COLO829 (cell line): Measurements from ENCODE around the gene SENP7.
"Not testable (repeated sequence)": the region's sequence is repeated elsewhere in the genome, so short reads cannot be mapped to it uniquely, and the experiment has no call there.

ENCODE experiments used
- DNase-seq: peaks from one replicate; pipeline ENCODE4 v3.0.0; 2012; ENCODE audit warnings: low spot score

SENP7 gene

DNA sequence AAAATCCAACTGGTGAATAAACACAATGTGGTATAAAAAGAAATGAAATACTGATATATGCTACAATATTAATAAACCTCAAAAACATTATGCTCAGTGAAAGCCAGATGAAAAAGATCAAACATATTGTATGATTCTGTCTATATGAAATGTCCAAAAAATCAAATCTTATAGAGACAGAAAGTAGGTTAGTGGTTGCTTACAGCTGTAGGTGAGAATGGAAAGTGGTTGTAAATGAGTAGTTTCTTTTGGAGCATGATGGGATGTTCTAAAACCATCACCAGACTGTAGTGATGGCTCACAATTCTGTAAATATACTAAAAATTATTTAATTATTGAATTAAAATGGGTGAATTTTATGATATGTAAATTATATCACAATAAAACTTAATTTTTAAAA is 58.4 kb downstream of the SENP7 start:
- no peak for DNase-seq

DNA sequence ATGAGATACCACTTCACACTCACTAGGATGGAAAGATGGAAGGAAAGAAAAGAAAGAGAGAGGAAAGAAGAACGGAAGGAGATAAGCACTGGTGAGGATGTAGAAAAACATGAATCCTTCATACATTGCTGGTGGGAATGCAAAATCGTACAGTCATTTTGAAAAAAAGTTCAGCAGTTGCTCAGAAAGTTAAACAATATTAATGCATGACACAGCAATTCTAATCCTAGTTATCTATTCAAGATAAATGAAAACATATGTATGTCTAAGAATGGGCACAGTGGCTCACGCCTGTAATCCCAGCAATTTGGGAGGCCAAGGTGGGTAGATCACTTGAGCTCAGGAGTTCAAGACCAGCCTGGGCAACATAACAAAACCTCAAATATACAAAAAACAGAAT is 59.1 kb downstream of the SENP7 start:
- no peak for DNase-seq

DNA sequence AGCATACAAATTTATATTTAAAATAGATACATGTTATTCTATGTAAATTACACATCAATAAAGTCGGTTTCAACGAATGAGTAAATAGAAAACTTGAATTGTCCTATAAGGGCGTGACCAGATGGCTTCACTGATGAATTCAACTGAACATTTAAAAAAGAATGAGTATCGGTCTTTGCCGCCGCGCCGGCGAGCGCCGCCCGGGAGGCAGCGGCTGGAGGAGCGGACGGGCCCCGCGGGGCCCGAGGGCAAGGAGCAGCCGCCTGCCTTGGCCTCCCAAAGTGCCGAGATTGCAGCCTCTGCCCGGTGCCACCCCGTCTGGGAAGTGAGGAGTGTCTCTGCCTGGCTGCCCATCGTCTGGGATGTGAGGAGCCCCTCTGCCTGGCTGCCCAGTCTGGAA is 74.4 kb downstream of the SENP7 start:
- DNase-seq: not testable (repeated sequence)

DNA sequence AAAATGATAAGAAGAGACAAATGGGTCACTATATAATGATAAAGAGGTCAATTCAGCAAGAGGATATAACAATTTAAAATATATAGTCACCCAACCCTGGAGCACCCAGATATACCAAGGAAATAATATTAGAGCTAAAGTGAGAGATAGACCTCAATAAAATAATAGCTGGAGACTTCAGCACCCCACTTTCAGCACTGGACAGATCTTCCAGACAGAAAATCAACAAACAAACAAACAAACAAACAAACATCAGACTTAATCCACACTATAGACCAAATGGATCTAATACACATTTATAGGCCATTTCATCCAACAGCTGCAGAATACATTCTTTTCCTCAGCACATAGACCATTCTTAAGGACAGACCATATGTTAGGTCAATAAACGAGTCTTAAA is 79.4 kb downstream of the SENP7 start:
- DNase-seq: no peak

DNA sequence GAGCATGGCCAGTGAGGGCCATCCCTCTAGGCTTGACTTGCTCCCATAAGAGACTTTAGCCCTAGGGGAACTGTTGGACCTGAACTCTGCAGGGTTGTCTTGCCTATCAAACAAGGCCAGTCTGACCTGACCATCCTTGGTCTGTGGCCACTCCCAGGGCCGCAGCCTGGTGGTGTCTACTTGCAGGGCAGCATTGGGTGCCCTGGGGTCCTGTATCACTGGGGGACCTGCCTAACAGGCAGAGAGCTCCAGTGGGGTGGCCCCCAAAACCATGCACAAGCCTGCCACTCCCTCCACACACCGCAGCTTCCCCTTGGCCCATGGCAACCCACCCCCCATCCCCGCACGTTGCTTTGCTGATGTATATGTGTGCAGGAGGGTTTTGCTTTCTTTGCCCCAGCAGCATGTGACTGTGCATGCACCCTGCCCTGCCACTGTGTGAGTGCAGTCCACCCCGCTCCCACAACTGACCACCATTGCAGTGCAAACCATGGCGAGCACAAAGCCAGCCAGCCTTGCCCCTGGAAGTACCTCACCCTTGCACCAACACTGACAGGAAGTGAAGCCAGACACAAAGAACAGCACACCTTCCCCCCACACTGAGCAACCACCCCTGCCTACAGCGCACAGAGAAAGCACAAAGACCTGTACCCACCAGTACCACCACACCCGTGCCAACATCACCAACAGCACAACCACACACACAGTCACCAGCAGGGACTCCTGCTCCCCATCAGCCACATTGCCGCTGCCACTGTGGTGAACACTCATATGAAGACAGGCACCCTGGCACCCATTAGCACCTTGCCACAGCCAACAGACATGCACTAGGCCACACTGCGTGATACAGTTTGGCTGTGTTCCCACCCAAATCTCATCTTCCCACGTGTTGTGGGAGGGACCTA is 88.8 kb downstream of the SENP7 start:
- no peak for DNase-seq

DNA sequence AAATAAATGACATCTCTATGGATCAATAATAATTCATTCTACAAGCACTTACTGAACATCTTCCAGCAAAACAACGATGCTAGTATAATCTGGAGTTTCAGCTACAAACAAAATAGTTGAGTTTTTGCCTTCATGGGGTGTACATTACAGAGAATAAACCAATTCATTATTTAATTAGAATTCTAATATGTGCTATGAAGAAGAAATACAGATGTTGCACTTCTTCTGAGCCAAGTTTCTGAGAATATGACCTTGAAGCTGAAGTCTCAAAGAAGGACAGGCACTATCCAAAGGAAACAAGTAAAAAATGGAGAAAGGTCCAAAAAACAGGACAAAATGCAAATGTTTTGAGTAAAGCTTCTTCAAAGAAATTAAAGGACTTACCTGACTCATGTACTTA is 94.2 kb downstream of the SENP7 start:
- no peak for DNase-seq

DNA sequence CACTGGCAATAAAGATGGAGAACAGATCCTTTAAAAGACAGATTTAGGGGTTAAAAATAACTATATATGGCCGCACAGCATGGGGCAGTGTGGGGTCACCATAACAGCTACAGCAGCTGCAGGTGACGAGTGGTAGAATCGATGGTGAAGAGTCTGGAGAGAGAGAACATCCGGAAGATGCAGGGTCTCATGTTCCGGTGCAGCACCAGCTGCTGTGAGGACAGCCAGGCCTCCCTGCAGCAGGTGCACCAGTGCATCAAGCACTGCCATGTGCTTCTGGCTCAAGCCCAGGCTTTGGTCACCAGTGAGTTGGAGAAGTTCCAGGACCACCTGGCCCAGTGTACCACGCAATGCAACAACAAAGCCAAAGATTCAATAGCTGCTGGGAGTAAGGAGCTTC is 98.9 kb downstream of the SENP7 start:
- no peak for DNase-seq

DNA sequence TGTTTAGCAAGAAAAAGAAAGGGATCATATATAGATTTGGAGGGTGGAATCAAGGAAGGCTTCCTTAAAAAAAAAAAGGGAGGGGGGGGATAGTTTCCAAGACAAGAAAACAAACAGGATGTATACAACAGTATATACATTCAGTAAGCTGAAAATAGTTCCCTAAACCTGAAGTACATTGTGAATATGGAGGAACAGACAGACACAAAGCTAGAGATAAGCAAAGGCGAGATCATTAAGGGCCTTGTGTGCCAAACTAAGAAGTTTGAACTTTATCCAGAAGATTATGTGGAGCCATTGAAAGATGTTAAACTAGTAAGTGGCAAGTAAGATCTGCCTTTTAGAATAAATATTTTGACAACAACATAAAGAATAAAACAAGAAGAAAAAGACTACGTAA is 99.4 kb downstream of the SENP7 start:
- DNase-seq: no peak

DNA sequence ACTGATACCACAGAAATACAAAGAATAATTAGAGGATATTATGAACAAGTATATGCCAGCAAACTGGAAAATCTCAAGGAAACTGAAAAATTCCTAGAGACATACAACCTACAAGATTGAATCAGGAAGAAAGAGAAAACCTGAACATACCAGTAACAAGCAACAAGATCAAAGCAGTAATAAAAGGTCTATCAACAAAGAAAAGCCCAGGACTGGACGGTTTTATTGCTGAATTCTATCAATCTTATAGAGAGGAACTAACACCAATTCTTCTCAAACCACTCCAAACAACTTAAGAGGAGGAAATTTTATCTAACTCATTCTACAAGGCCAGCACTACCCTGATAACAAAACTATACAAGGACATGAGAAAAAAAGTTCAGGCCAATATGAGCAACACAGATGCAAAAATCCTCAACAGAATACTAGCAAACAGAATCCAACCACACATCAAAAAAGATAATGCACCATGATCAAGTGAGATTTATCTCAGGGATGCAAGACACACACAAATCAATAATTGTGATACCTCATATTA is 121.5 kb downstream of the SENP7 start:
- no peak for DNase-seq

DNA sequence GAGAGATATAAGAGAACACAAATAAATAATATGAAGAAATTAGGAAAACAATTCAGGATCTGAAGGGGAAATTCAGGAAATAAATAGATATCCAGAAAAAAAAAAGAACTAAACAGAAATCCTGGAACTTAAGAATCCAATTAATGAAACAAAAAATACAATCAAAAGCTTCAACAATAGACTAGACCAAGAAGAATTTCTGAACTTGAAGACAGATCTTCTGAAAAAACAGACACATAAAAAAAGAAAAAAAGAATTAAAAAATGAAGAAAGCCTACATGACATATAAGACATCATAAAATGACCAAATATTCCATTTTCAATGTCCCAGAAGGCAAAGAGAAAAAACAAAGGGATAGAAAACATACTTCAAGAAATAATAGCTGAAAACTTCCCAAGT is 124.3 kb downstream of the SENP7 start:
- no peak for DNase-seq

DNA sequence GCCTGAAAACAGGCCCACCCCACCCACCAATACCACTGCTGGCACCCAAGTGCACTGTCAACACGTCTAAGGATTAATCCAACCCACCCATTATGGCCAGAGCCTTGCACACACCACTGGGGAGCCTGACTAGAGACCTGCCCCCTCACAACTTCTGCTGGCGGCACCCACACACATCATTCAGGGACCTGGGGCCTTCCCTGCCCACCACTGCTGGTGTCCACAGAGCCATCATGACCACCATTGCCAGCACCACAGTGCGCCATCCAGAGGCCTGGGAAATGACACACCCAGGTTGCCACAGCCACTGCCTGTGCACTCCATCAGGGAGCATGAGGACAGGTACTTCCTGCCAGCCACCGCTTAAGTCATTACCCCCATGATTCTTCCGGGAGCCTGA is 125.7 kb downstream of the SENP7 start:
- no peak for DNase-seq

DNA sequence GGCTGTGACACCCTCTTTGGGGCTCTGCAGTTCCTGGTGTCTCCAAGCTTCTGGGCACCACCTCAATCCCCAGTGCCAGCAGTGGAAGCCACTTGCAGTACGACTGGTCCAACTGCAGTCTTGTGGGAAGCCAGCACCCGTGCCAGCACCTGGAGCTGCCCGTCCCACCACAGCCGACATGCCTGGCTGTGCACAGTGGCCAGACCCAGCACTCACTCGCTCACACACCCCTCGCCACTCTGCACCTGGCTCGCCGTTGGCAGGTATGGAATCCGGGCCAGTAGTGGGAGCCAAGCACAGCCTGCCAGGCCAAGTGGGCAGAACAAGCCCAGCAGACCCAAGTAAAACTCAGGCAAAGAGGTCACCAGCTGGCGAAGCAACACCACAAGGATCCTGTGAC is 128.6 kb downstream of the SENP7 start:
- no peak for DNase-seq

DNA sequence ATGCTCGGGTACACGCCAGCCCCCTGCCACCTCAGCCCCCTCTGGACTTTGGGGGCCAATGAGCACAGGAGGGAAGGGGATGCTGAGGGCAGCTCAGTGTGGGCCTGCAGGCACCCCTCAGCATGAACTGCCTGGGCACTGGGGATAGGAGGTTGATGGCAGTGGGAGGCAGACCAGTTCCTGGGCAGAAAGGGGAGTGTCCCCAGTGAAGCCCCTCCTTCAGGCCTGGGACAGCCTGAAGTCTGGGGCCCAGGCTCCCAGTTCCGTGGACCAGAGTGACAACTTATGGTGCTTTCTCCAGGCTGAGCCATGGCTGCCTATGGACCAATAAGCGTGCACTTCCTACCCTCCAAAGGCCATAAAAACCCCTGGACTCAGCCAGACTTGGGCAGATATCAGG is 129.4 kb downstream of the SENP7 start:
- DNase-seq: no peak

DNA sequence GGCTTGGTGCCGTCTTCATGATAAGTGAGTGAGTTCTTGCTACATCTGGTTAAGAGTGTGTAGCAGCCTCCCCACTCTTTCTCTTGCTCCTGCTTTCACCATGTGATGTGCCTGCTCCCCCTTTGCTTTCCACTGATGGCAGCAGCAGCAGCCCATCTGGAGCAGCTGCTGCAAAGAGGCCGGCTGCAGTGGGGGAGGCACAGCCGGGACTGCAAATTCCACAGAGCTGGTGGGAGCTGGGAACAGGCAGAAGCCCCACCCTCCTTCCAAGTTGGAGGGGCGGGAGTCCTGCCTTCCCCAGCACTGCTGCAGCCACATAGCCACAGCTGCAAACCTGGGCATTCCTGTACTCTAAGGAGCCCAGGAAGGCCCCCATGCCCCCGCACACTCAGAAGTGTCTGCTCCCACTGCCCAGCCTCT is 129.8 kb downstream of the SENP7 start:
- DNase-seq: no peak

DNA sequence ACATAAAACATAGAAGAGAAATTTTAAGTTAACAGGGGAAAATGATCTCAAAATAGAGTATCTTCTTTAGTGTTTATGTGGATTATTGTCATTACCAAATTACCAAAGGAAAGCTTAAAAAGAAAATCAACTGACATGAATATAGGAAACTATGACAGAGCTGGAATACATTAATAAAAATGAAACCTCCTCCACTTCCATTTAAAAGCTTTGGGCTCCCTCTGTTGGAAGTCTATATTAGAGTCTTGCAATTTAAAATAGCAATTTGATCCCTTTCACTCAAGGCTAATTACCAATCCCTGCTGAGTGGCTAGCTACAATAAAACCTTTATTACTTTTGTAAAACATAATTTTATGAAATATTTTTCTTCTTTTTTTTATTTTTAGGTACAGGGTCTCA is 131.2 kb downstream of the SENP7 start:
- peak; percentile 50 for DNase-seq

DNA sequence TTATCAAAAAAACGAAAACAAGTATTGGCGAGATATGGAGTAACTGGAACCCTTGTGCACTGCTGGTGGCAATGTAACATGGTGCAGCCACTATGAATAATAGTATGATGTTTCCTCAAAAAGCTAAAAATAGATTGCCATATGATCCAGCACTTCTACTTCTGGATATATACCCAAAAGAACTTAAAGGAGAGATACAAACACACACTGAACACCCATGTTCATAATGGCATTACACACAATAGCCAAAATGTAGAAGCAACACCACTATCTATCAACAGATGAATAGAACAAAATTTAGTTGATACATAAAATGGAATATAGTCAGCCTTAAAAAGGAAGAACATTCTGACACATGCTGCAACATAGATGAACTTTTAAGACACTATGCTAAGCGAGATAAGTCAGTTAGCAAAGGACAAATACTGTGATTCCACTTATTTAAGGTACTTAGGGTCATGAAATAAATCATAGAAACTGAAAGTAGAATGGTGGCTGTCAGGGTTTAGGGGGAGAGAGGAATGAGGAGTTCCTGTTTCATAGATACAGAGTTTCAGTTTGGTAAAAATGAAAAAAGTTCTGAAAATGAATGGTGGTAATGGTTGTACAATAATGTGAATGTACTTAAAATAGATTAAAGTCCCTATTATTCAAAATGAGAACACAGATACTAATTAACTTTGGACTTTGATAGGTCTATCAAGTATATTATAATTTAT is 133.2 kb downstream of the SENP7 start:
- DNase-seq: no peak

DNA sequence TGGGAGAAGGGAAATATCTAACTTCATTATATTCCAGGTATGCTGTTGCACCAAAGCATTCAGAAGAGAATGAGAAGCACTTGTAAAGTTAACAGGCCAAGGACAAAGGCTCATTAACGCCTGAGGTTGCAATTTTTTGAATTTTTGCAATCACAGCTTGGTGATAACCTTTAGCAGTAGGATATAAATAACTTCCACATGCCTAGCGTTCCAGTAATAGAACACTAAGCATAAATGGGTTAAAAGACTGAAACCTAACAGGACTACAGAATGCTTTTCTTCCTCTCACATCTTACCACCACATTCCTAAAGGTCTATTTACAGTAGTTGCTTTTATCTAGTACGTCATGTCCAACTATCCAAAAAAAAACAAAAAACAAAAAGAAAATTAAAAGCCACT is 135.2 kb downstream of the SENP7 start:
- DNase-seq: no peak

DNA sequence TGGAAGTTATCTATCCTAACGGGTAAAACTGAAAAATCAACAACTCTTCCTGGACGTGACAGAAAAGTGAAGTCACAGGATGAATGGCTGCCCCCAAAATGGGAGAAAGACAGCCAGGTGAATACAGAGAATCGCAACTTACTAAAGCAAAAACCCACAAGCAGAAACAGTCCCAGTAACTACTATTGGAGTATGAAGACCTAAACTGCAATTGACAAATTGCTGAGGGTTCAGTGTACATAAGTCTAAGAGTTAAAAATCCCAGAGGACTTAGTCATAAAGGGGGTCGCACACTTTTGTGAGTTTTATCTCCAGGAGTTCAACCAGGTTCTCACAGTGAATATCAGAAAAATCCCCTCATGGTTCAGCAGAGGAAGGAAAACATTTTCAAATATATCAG is 135.8 kb downstream of the SENP7 start:
- DNase-seq: no peak

DNA sequence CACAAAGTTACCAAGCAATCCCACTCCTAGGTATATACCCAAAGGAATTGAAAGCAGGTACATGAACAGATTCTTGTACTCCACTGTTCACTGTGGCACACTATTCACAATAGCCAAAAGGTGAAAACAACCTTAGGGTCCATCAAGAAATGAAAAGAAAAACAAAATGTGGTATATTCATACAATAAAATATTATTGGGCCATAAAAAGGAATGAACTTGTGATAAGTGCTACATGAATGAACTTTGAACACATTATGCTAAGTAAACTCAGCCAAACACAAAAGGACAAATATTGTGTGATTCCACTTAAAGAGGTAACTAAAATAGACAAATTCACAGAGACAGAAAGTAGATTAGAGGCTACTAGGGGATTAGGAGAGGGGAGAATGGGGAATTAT is 137.4 kb downstream of the SENP7 start:
- no peak for DNase-seq

DNA sequence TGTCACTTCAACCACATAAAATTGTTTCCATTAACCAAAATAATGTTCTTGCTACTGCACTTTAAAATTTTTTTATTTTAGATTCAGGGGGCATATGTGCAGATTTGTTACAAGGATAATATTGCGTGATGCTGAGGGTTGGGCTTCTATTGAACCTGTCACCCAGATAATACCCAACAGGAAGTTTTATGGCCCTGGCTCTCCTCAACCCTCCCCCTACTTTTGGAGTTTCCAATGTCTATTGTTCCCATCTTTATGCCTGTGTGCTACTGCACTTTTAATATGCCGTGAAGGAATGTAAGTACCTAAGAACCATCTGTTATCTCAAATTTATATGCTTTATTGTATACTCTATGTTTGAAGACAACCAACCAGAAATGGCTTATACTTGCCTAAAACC is 150.6 kb downstream of the SENP7 start:
- no peak for DNase-seq

DNA sequence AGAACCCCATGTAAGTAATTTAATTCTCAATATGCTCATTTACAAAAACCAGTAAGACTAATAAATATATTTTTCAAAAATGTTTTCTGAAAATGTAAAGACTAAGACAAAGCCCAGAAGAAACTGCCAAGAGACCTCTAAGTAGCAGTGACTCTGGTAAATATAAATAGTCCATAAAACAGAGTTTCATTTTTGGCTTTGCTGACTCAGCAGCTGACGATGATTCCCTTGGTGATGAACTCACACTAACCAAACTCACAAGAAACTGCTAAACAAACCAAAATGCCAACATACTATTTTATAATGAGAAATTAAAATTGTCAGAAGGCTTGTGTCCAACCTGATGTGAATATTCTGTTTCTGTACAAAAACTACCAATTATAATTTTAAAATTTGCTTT is 161.2 kb downstream of the SENP7 start:
- no peak for DNase-seq

DNA sequence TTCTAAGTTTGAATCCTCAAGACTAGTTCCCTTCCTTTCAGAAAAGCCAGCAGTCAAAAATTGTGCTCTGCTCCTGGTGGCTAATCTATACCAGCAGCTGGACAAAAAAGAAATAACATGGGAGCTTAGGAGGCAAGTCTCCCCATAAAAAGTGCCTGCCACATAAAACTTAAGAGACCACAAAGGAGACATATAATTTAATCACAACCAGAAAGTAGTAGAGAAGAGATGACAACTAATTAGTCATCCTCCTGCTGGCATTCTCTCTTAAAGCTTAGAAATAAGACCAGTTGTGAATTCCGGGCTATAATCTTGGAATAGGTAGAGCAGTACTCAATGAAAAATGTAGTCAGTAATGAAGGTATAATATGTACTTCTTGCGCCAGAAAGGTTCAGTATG is 172.4 kb downstream of the SENP7 start:
- DNase-seq: no peak

DNA sequence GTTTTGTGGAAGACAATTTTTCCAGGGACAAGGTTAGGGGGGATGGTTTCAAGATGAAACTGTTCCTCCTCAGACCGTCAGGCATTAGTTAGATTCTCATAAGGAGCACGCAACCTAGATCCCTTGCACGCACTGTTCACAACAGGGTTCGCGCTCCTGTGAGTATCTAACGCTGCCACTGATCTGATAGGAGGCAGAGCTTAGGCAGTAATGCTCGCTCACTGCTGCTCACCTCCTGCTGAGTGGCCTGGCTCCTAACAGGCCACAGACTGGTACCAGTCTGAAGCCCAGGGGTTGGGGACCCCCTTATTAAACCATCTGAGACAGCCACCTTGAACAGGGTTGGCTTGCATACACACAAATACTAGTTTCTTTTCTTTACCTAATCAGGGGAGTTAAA is 179.1 kb downstream of the SENP7 start:
- DNase-seq: no peak
